NCI-H2171 treated with DMSO at 0.1 percent for 48 hours (cell line): Measurements from ENCODE around the gene RTN4RL2.
A peak's percentile ranks its signal among the peaks of the same experiment; 100 is the strongest.

ENCODE experiments used
- DNase-seq: peaks from one replicate; lab custom pipeline; 2025; lab: John Stamatoyannopoulos, UW

Gene RTN4RL2

DNA sequence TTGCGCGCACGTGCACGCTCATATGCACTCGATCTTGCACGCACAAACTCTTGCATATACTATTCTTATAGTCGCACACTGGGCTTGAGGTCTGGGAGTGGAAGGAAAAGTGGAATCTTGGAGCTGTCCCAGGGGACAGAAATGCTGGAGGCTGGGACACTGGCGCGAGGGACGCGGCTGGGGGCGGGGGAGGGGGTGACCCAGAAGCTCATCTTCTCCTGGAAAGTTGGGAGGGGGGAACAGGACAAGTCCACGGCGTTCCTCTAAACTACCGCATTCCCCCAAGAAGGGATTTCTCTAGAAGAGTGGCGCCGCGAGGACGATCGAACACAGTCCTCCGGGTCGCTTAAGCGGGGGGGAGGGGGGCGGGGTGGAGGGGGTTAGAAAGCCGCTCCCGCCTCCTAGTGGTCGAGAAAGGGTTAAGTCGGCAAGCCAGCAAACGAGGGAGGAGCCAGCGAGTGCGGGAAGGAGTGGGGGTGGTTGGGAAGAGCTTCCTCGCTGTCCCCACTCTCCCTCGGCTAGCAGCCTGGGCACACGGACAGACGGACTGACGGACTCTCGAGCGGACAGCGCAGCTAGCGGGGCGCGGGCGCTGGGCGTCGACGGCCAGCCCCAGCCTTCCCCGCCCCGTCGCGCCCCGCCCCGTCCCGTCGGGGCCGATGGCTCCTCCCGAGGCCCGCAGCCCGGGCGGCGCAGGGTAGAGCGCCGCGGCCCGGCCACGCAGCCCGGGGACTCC is at the start of gene RTN4RL2:
Gene RTN4RL2 (plus strand): TSS at position 507 of the 736 bp plus-strand sequence. CDS start 338 bp downstream, outside the sequence.
- peak; percentile 85 for DNase-seq

DNA sequence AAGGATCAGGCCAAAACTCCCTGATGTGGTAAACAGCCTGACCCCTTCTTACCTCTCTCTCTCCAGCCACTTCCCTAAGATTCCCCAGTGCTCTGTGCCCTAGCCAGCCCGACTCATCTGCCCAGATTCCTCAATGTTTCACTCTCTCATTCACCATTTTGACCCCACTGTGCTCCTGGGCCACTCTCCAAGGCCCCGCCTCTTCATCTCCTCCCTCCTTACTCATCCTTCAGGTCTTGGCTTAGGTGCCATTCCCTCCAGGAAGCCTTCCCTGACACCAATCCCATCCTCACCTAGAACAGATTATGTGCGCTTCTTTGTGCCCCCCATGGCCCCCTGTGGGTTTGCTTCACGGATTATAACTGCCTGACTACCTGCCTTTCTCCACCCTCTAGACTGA is 46.6 kb upstream of the RTN4RL2 start:
- DNase-seq = no peak

DNA sequence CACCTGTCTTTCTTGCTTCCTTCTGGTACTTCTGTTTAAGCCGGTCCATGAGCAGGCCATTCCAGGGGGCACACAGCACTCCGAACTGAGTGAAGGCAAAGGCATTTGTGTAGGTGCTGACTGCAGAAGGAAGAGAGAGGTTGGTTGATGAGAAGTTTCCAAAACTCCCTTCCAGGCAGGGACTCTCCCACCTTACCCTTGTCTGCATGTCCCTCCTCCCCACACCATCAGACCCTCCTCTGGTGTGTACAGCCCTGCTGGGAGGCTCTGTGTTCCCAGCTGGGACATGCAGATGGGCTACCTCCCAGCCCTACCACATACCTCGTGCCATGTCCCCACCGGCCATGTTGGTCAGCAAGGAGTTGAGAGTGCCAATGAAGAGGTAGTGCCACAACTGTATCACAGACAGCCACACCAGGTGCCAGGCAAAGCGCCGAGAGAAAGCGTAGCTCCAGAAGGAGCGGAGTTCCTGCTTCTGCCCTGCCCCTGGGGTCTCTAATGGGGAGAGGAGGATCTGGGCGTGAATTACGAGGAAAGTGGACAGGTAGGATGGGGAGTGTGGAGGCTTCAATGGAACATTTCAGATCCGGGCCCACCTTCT is 45.6 kb upstream of the RTN4RL2 start:
- DNase-seq = no peak

GRCh38 chr11:57416436-57416835 is 43.9 kb upstream of the RTN4RL2 start:
- DNase-seq = no peak

DNA sequence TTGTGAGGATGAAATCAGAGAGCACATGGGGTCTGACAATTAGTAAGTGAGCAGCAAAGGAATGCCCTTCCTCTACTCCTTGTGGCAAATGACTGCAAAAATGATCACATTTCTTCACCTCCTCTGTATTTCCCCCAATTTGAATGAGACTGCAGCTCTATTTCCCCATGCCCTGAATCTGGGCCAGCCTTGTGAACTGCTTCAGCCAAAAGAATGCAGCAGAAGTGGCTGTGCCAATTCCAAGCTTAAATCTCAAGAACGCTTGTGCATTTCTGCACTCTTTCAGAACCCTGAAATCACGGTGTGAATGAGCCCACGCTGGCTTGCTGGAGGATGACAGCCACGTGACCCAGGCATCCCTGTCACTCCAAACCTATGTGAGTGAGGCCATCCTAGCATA is 43.3 kb upstream of the RTN4RL2 start:
- DNase-seq = no peak

- DNase-seq = no peak
These were observed 42.2 kb upstream of the RTN4RL2 start for GRCh38 chr11:57418131-57418530.

- no peak for DNase-seq
These were observed 41.2 kb upstream of the RTN4RL2 start for GRCh38 chr11:57419146-57419545.

- DNase-seq = no peak
These were observed 39.3 kb upstream of the RTN4RL2 start for GRCh38 chr11:57421066-57421465.

GRCh38 chr11:57421805-57422204 is 38.5 kb upstream of the RTN4RL2 start:
- DNase-seq = no peak

DNA sequence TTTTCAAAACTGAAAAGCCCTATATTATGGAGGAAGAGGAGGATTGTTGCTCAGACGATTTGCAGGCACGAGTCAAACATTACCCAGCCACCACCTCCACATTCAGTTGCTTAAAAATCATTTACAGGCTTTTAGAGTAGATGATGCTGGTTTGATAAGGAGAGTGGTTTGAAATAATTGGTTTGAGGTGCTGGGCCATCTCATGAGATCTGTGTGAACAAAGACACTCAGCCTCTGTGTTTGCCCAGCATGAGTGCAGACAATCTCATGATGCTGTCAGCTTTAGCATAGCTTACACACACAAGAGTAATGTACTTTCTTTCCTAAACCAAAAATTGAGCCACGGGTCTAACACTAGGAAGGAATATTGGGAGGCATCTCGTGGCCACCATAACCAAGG is 37.7 kb upstream of the RTN4RL2 start:
- no peak for DNase-seq

GRCh38 chr11:57424137-57424791 is 36.1 kb upstream of the RTN4RL2 start:
- DNase-seq = no peak

GRCh38 chr11:57424792-57425564 is 35.4 kb upstream of the RTN4RL2 start:
- no peak for DNase-seq

DNA sequence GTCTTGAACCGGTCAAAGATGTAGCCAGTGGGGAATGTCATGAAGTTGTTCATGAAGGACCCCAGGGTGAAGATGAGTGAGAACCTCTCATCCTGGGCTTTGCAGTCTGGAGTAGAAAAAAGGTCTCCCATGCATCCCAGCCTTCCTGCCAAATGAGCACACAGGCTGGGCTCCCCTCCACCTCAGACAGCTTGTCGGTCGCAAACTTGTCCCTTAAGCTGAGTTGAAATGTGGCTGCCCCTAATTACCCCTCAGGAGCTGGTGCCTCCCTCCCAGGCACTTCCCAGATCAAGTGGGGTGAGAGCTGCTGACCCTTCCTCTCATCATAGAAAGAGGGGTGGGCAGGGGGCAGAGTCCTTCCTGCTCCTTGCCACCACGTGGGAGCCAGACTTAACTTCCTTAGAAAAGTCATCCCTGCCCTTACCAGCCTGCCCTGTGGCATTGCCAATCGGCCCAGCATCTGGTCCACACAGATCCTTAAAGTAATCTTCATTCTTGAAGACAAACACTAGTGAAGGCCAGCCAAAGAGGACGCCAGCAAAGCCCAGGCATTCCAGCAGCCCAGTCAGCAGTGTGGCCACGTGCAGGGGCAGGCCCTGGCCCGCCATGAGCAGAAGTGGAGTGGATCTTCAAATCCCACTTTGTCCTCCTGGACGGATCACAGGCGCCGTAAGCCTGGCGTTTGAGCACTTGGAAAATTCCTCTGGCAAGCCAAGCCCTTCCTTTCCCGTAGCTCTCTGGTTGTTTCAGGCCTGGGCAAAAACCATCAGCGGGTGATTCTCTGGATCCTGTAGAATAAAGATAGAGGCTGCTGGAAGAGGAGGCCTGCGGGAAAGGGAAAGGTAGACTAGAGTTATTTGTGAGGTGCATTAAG is 34.5 kb upstream of the RTN4RL2 start:
- no peak for DNase-seq

GRCh38 chr11:57426439-57426928 is 33.8 kb upstream of the RTN4RL2 start:
- DNase-seq = no peak

- DNase-seq = no peak
These were observed 33.2 kb upstream of the RTN4RL2 start, which contains the start of gene SLC43A3 for GRCh38 chr11:57426929-57427726. Gene SLC43A3, minus strand, starts transcription at chr11:57427121. Its CDS starts 949 bp downstream, at chr11:57426172.

GRCh38 chr11:57427727-57428082 is 32.6 kb upstream of the RTN4RL2 start:
- no peak for DNase-seq

DNA sequence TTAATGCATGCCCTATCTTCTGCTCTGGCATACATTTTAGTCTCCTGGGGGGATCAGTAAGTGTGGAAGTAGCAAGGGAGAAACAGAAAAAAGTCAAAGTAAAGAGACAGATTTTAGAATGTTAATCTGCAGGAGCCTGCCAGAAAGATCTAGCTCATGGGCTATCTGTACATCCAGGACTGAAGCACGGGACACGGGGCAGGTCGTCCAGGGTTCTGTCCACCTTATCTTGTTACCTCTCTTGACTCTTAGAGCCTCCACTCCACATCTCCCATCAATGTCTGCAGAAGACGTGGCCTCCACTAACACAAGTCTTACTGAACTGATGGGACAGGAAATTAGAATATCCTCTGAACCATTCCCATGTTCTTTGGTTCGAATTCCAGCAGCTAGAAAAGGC is 31.7 kb upstream of the RTN4RL2 start:
- no peak for DNase-seq

GRCh38 chr11:57429946-57430345 is 30.4 kb upstream of the RTN4RL2 start:
- DNase-seq = no peak

- no peak for DNase-seq
These were observed 29.4 kb upstream of the RTN4RL2 start for GRCh38 chr11:57430952-57431351.

- no peak for DNase-seq
These were observed 28.2 kb upstream of the RTN4RL2 start for GRCh38 chr11:57432149-57432561.
